ENCODE measurements around the gene STOX1. TPM values are rescaled to one million over a fixed set of nuclear protein-coding genes. Genes with fewer than 3 reads are reported as not detected.

STOX1 gene
- total and polyA plus RNA-seq, 2 of the 13 experiments (the other 11 are each of a cell fraction or from before 2014, with no cell fraction given): 2.5 to 6.0 TPM

GRCh38 chr10:68787813-68788212 is 39.5 kb upstream of the STOX1 start (continued):
- TF ChIP-seq RFXANK (CRISPR knock-in tag; IDR thresholded peaks at IDR 0.05) (no peak), ZNF510 (CRISPR knock-in tag; IDR thresholded peaks at IDR 0.05; ENCODE audit: low read depth) (no peak), ZNF225 (CRISPR knock-in tag; IDR thresholded peaks at IDR 0.05) (no peak)
- TF ChIP-seq, protein P1, sequence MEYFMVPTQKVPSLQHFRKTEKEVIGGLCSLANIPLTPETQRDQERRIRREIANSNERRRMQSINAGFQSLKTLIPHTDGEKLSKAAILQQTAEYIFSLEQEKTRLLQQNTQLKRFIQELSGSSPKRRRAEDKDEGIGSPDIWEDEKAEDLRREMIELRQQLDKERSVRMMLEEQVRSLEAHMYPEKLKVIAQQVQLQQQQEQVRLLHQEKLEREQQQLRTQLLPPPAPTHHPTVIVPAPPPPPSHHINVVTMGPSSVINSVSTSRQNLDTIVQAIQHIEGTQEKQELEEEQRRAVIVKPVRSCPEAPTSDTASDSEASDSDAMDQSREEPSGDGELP (IDR thresholded peaks at IDR 0.05; ENCODE audit: borderline replicate concordance, low read depth): no peak
- TF ChIP-seq, protein P2, sequence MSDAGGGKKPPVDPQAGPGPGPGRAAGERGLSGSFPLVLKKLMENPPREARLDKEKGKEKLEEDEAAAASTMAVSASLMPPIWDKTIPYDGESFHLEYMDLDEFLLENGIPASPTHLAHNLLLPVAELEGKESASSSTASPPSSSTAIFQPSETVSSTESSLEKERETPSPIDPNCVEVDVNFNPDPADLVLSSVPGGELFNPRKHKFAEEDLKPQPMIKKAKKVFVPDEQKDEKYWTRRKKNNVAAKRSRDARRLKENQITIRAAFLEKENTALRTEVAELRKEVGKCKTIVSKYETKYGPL (CRISPR knock-in tag; IDR thresholded peaks at IDR 0.05): no peak
- TF ChIP-seq, protein P3, sequence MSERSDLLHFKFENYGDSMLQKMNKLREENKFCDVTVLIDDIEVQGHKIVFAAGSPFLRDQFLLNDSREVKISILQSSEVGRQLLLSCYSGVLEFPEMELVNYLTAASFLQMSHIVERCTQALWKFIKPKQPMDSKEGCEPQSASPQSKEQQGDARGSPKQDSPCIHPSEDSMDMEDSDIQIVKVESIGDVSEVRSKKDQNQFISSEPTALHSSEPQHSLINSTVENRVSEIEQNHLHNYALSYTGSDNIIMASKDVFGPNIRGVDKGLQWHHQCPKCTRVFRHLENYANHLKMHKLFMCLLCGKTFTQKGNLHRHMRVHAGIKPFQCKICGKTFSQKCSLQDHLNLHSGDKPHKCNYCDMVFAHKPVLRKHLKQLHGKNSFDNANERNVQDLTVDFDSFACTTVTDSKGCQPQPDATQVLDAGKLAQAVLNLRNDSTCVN (CRISPR knock-in tag; IDR thresholded peaks at IDR 0.05; ENCODE audit: borderline replicate concordance): no peak

DNA sequence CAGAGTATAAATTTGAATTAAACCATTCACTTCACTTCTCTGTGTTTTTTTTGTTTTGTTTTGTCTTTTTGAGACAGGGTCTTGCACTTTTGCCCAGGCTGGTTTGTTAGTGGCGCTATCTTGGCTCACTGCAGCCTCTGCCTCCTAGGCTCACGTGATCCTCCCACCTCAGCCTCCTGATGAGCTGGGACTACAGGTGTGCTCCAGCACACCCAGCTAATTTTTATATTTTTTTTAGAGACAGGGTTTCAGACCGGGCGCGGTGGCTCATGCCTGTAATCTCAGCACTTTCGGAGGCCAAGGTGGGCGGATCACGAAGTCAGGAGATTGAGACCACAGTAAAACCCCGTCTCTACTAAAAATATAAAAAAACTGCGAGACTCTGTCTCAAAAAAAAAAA is 36.9 kb upstream of the STOX1 start:
- no peaks in the 10 kb centered on the region for H3K4me1 ChIP-seq (ENCODE audit: insufficient read depth, low read length)
- H3K9ac ChIP-seq (ENCODE audit: insufficient read depth, low read depth, low read length): no peak overlapping the region
- H2AFZ ChIP-seq (ENCODE audit: low read length): no peak overlapping the region
- WGBS (ENCODE audit: low lambda C conversion rate): 99% methylated on average over 10 of the region's 10 CpGs
- H3K36me3 ChIP-seq (replicated peaks in 1 of 2; ENCODE audit: control insufficient read depth in 1 of 2, insufficient read depth in 2 of 2, low read length in 2 of 2): peaks cover 6 to 50% of the 10 kb centered on the region in 2 experiments
- no peak overlapping the region for H3K4me3 ChIP-seq (replicated peaks in 1 of 3; ENCODE audit: insufficient read depth in 1 of 3, low read depth in 2 of 3, low read length in 3 of 3)
- H4K20me1 ChIP-seq (ENCODE audit: insufficient read depth, low read length): no peaks in the 10 kb centered on the region
- H3K27me3 ChIP-seq (ENCODE audit: control insufficient read depth in 1 of 2, insufficient read depth in 2 of 2, low read length in 2 of 2): no peaks in the 10 kb centered on the region
- FAIRE-seq (no peak), DNase-seq (ENCODE audit: low spot score) (no peak), ATAC-seq (no peak)
- CTCF ChIA-PET (ENCODE audit: low intra/inter-chr PET ratio, low total read pairs): no interaction called here
- in situ Hi-C loops (cut with HindIII; ENCODE audit: extremely low pct_ligation_motif_present, low pct_unique_long_range_greater_than_20kb) (loop anchor here (5.0 kb wide), 1 partner anchor 112 kb away; the partner anchor contains the start of gene DDX50), intact Hi-C loops (cut with micrococcal nuclease; ENCODE audit: unreplicated experiment) (loop anchor here (10.0 kb wide), 1 partner anchor 104 kb away; no protein-coding TSS in a partner anchor)
- no peaks in the 10 kb centered on the region for H3K79me2 ChIP-seq (ENCODE audit: insufficient read depth, low read length)
- no peaks in the 10 kb centered on the region for H3K9me3 ChIP-seq (ENCODE audit: low read length)
- no peak overlapping the region for H3K27ac ChIP-seq (ENCODE audit: extremely low read length, insufficient read depth, low read length)
- POLR2A ChIA-PET: no interaction called here
- no TSS peak for BruUV-seq (replicated peaks)
- H3K4me2 ChIP-seq (ENCODE audit: low read depth, low read length): no peak overlapping the region
- no peak for TF ChIP-seq ZFP91 (CRISPR knock-in tag; IDR thresholded peaks at IDR 0.05; ENCODE audit: borderline replicate concordance)
- no peak for TF ChIP-seq CREM (IDR thresholded peaks at IDR 0.05)
- TF ChIP-seq CREM (CRISPR knock-in tag; IDR thresholded peaks at IDR 0.05): no peak
- no peak for TF ChIP-seq ZBTB3 (CRISPR knock-in tag; IDR thresholded peaks at IDR 0.05; ENCODE audit: borderline replicate concordance, low read depth)
- TF ChIP-seq, protein P4, sequence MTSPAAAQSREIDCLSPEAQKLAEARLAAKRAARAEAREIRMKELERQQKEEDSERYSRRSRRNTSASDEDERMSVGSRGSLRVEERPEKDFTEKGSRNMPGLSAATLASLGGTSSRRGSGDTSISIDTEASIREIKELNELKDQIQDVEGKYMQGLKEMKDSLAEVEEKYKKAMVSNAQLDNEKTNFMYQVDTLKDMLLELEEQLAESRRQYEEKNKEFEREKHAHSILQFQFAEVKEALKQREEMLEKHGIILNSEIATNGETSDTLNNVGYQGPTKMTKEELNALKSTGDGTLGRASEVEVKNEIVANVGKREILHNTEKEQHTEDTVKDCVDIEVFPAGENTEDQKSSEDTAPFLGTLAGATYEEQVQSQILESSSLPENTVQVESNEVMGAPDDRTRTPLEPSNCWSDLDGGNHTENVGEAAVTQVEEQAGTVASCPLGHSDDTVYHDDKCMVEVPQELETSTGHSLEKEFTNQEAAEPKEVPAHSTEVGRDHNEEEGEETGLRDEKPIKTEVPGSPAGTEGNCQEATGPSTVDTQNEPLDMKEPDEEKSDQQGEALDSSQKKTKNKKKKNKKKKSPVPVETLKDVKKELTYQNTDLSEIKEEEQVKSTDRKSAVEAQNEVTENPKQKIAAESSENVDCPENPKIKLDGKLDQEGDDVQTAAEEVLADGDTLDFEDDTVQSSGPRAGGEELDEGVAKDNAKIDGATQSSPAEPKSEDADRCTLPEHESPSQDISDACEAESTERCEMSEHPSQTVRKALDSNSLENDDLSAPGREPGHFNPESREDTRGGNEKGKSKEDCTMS (CRISPR knock-in tag; conservative IDR thresholded peaks at IDR 0.05): no peak
- TF ChIP-seq MAFF (IDR thresholded peaks at IDR 0.05; ENCODE audit: low read depth, low read length): no peak
- no peak for TF ChIP-seq AGO1 (IDR thresholded peaks at IDR 0.05; ENCODE audit: low read depth, low read length, poor library complexity, severe bottlenecking)
- TF ChIP-seq ZNF569 (CRISPR knock-in tag; IDR thresholded peaks at IDR 0.05; ENCODE audit: borderline replicate concordance): no peak
- TF ChIP-seq ZNF275 (CRISPR knock-in tag; IDR thresholded peaks at IDR 0.05; ENCODE audit: borderline replicate concordance): no peak
